Epithelial cell of esophagus (primary cell): Measurements from ENCODE around the gene MRPL58.

Experiments
- DNase-seq: peaks from one replicate; pipeline ENCODE4 v3.0.0; 2010; ENCODE audit warnings: low read depth
- H3K4me3 ChIP-seq: 2 replicates; pipeline ENCODE4 v1.5.1; 2011; ENCODE audit warnings: mild to moderate bottlenecking, low read length, control low read depth
- CTCF ChIP-seq: IDR thresholded peaks from 2 replicates; pipeline ENCODE4 v1.5.1; 2011; ENCODE audit warnings: low read depth, mild to moderate bottlenecking, low read length, control low read depth, inconsistent platforms; ENCODE audit not compliant: insufficient read depth; ENCODE audit errors: missing control alignments

Gene MRPL58

GRCh38 chr17:75031972-75032719 lies 19.7 kb downstream of the MRPL58 start:
- DNase-seq: peak; percentile 73
- no peak overlapping the region for H3K4me3 ChIP-seq
- no peak for TF ChIP-seq CTCF

GRCh38 chr17:75032720-75033280 lies 20.3 kb downstream of the MRPL58 start:
- H3K4me3 ChIP-seq: peak overlapping the region; percentile 76
- DNase-seq: no peak
- no peak for TF ChIP-seq CTCF

GRCh38 chr17:75033346-75034235 lies 21.1 kb downstream of the MRPL58 start:
- peak; percentile 87 for DNase-seq
- TF ChIP-seq CTCF: no peak
- peak overlapping the region; percentile 76 for H3K4me3 ChIP-seq

GRCh38 chr17:75034236-75034908 lies 21.9 kb downstream of the MRPL58 start:
- H3K4me3 ChIP-seq: peak overlapping the region; percentile 76
- DNase-seq: peak; percentile 88
- TF ChIP-seq CTCF: peak; percentile 26

- no peak overlapping the region for H3K4me3 ChIP-seq
- DNase-seq: peak; percentile 74
- no peak for TF ChIP-seq CTCF
These were observed 24.3 kb downstream of the MRPL58 start for GRCh38 chr17:75036643-75037268.

GRCh38 chr17:75039238-75039637 lies 26.8 kb downstream of the MRPL58 start:
- no peak overlapping the region for H3K4me3 ChIP-seq
- DNase-seq: no peak
- TF ChIP-seq CTCF: no peak
